Endothelial cell (in vitro differentiated cells): ENCODE measurements around the gene PTAFR. TPM values are rescaled to one million over a fixed set of nuclear protein-coding genes. Genes with fewer than 3 reads are reported as not detected.
A peak's percentile ranks its signal among the peaks of the same experiment; 100 is the strongest.

Experiments
- DNase-seq: peaks from one replicate; pipeline ENCODE4 v3.0.0; 2021; ENCODE audit warnings: low spot score
- H3K27ac Mint-ChIP-seq: one replicate; pipeline ENCODE4 v1.8.0; 2021; ENCODE audit warnings: mixed read lengths, inconsistent platforms; ENCODE audit not compliant: unreplicated experiment
- H3K27me3 Mint-ChIP-seq: one replicate; pipeline ENCODE4 v1.8.0; 2021; ENCODE audit warnings: mild to moderate bottlenecking, moderate library complexity, mixed read lengths, inconsistent platforms; ENCODE audit not compliant: unreplicated experiment
- H3K36me3 Mint-ChIP-seq: one replicate; pipeline ENCODE4 v1.8.0; 2021; ENCODE audit warnings: mild to moderate bottlenecking, low read depth, mixed read lengths, inconsistent platforms; ENCODE audit not compliant: unreplicated experiment
- H3K4me1 Mint-ChIP-seq: one replicate; pipeline ENCODE4 v1.8.0; 2021; ENCODE audit warnings: mild to moderate bottlenecking, mixed read lengths, inconsistent platforms; ENCODE audit not compliant: unreplicated experiment
- H3K4me3 Mint-ChIP-seq: one replicate; pipeline ENCODE4 v1.8.0; 2021; ENCODE audit warnings: mild to moderate bottlenecking, mixed read lengths, inconsistent platforms; ENCODE audit not compliant: unreplicated experiment
- H3K9me3 Mint-ChIP-seq: one replicate; pipeline ENCODE4 v1.8.0; 2021; ENCODE audit warnings: mixed read lengths, inconsistent platforms; ENCODE audit not compliant: unreplicated experiment
- CTCF ChIP-seq: fragments of 200-600 bp; sonication (generic); IDR thresholded peaks from one replicate; pipeline ENCODE4 v1.5.0; 2021; ENCODE audit warnings: antibody characterized with exemption; ENCODE audit not compliant: unreplicated experiment
- total RNA-seq: library from RNA; stranded (reverse); fragmentation: NEBNext Ultra II Directional; extraction: Animal tissue kit (Norgen Biotek cat#: 25700); gene quantifications from one replicate; pipeline ENCODE4 v1.2.1, GENCODE V29; 2021; ENCODE audit not compliant: unreplicated experiment

The PTAFR gene
- total RNA-seq, 1 donor from 2014 or later, result 0.72 TPM

- Mint-ChIP-seq H3K27ac (no peak overlapping the region), H3K4me3 (no peak overlapping the region), H3K27me3 (peaks cover 3% of the 10 kb centered on the region), H3K36me3 (no peaks in the 10 kb centered on the region), H3K9me3 (no peaks in the 10 kb centered on the region), H3K4me1 (peaks cover 8% of the 10 kb centered on the region)
- TF ChIP-seq CTCF, result no peak
- no peak for DNase-seq
Observed at GRCh38 chr1:28170001-28170596, 6.4 kb downstream of the PTAFR start.

- no peak for TF ChIP-seq CTCF
- peaks cover 1% of the 10 kb centered on the region for H3K27me3 Mint-ChIP-seq
- H3K4me3 Mint-ChIP-seq, result no peak overlapping the region
- H3K9me3 Mint-ChIP-seq, result no peaks in the 10 kb centered on the region
- no peak overlapping the region for H3K27ac Mint-ChIP-seq
- peaks cover 7% of the 10 kb centered on the region for H3K4me1 Mint-ChIP-seq
- no peak for DNase-seq
- H3K36me3 Mint-ChIP-seq, result no peaks in the 10 kb centered on the region
Observed at GRCh38 chr1:28163496-28164161, 12.9 kb downstream of the PTAFR start.

DNA sequence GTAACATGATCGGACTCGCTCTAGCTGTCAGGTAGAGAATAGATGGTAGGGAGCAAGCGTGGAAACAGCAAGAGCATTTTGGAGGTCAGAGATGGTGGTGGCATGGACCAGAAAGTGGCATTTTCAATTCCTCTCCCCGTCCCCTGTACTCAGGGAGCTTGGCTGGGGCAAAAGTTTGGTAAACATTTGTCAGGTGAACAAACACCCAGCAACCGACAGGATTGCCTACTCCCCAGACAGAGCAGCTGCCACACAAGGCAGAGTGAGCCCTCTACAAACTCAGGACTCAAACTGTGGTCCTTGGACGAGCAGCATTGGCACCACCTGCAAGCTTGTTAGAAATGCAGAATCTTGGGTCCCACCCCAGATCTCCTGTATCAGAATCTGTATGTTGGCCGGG is 14.3 kb downstream of the PTAFR start:
- peaks cover 1% of the 10 kb centered on the region for H3K27me3 Mint-ChIP-seq
- H3K27ac Mint-ChIP-seq, result peak overlapping the region; percentile 2
- H3K4me3 Mint-ChIP-seq, result no peak overlapping the region
- H3K9me3 Mint-ChIP-seq, result no peaks in the 10 kb centered on the region
- DNase-seq, result no peak
- no peak for TF ChIP-seq CTCF
- no peaks in the 10 kb centered on the region for H3K36me3 Mint-ChIP-seq
- H3K4me1 Mint-ChIP-seq, result peaks cover 7% of the 10 kb centered on the region

DNA sequence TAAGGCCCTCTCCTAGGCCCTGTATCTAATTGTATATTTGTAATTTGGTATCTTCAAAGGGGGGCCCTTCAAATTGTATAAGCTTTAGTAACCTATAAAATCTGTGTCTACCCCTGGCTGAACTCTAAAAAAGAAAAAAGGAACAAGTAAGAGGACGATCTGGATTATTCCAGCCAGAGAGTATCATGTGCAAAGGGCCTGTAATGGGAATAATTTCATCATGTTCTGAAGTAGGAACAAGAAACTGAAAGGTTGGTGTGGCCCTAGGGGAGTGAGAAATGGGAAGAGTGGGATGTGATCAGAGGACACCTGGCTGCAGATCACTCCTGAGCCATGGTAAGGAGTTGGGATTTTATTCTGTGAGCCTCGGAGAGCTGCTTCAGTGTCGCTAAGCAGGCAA is 14.7 kb downstream of the PTAFR start:
- DNase-seq, result no peak
- peaks cover 1% of the 10 kb centered on the region for H3K27me3 Mint-ChIP-seq
- peaks cover 7% of the 10 kb centered on the region for H3K4me1 Mint-ChIP-seq
- no peaks in the 10 kb centered on the region for H3K36me3 Mint-ChIP-seq
- no peaks in the 10 kb centered on the region for H3K9me3 Mint-ChIP-seq
- peak overlapping the region; percentile 2 for H3K27ac Mint-ChIP-seq
- H3K4me3 Mint-ChIP-seq, result no peak overlapping the region
- TF ChIP-seq CTCF, result no peak

- H3K27me3 Mint-ChIP-seq, result peaks cover 1% of the 10 kb centered on the region
- H3K4me3 Mint-ChIP-seq, result no peak overlapping the region
- no peak for DNase-seq
- H3K36me3 Mint-ChIP-seq, result no peaks in the 10 kb centered on the region
- no peak overlapping the region for H3K27ac Mint-ChIP-seq
- H3K4me1 Mint-ChIP-seq, result peaks cover 7% of the 10 kb centered on the region
- H3K9me3 Mint-ChIP-seq, result no peaks in the 10 kb centered on the region
- TF ChIP-seq CTCF, result no peak
Observed at GRCh38 chr1:28160782-28161266, 15.7 kb downstream of the PTAFR start.
